Measurements from ENCODE around the gene KIAA1191. TPM values are rescaled to one million over a fixed set of nuclear protein-coding genes. Genes with fewer than 3 reads are reported as not detected.

The KIAA1191 gene
- total RNA-seq, 1 experiment from 2014 or later = 92.7 TPM

GRCh38 chr5:176320577-176320976, 41.0 kb downstream of the KIAA1191 start:
- POLR2A ChIA-PET = no interaction called here

More at GRCh38 chr5:176320577-176320976, 41.0 kb downstream of the KIAA1191 start:
- ATAC-seq (no peak), DNase-seq (ENCODE audit: low spot score) (no peak)
- H3K4me3 Mint-ChIP-seq = no peak overlapping the region
- no peak for TF ChIP-seq NR2C2 (CRISPR knock-in tag; IDR thresholded peaks at IDR 0.05)
- no peak for TF ChIP-seq CREB1 (CRISPR knock-in tag; IDR thresholded peaks at IDR 0.05)
- no peak for TF ChIP-seq GRHL2 (CRISPR knock-in tag; IDR thresholded peaks at IDR 0.05; ENCODE audit: insufficient replicate concordance, severe bottlenecking)
- no peak for TF ChIP-seq RORB (CRISPR knock-in tag; IDR thresholded peaks at IDR 0.05)
- no peak for TF ChIP-seq FOXK1 (CRISPR knock-in tag; IDR thresholded peaks at IDR 0.05)
- no peak for TF ChIP-seq E2F1 (CRISPR knock-in tag; IDR thresholded peaks at IDR 0.05)
- TF ChIP-seq NR1H2 (CRISPR knock-in tag; IDR thresholded peaks at IDR 0.05) = no peak
- TF ChIP-seq ARID4B (CRISPR knock-in tag; IDR thresholded peaks at IDR 0.05; ENCODE audit: borderline replicate concordance) = no peak
- TF ChIP-seq E2F5 (CRISPR knock-in tag; IDR thresholded peaks at IDR 0.05) = no peak
- no peak for TF ChIP-seq ELF4 (CRISPR knock-in tag; IDR thresholded peaks at IDR 0.05; ENCODE audit: low read depth)
- no peak for TF ChIP-seq PREB (CRISPR knock-in tag; IDR thresholded peaks at IDR 0.05; ENCODE audit: borderline replicate concordance)
- TF ChIP-seq SOX15 (CRISPR knock-in tag; IDR thresholded peaks at IDR 0.05) = no peak
- TF ChIP-seq OVOL2 (CRISPR knock-in tag; IDR thresholded peaks at IDR 0.05; ENCODE audit: borderline replicate concordance) = no peak
- no peak for TF ChIP-seq NR3C1 (CRISPR knock-in tag; conservative IDR thresholded peaks at IDR 0.05; ENCODE audit: low read depth)
- TF ChIP-seq ZNF512 (CRISPR knock-in tag; IDR thresholded peaks at IDR 0.05; ENCODE audit: borderline replicate concordance) = no peak
- TF ChIP-seq JUN (CRISPR knock-in tag; IDR thresholded peaks at IDR 0.05) = no peak
- no peak for TF ChIP-seq KAT7 (CRISPR knock-in tag; IDR thresholded peaks at IDR 0.05; ENCODE audit: borderline replicate concordance)
- no peak for TF ChIP-seq PRDM15 (CRISPR knock-in tag; IDR thresholded peaks at IDR 0.05)
- no peak for TF ChIP-seq ZNF263 (CRISPR knock-in tag; IDR thresholded peaks at IDR 0.05; ENCODE audit: low read depth)
- TF ChIP-seq ZNF396 (CRISPR knock-in tag; IDR thresholded peaks at IDR 0.05; ENCODE audit: borderline replicate concordance) = no peak
- H3K27me3 Mint-ChIP-seq (ENCODE audit: low read depth) = no peaks in the 10 kb centered on the region
- CTCF ChIA-PET = interaction anchor here (0.6 to 1.4 kb wide), 2 partner anchors 591 to 598 kb away, joined by 3 read pairs; no protein-coding TSS in a partner anchor
- no peak overlapping the region for H3K27ac Mint-ChIP-seq
- no peaks in the 10 kb centered on the region for H3K4me1 Mint-ChIP-seq
- peaks cover 18% of the 10 kb centered on the region for H3K36me3 Mint-ChIP-seq
- H3K9me3 Mint-ChIP-seq = no peaks in the 10 kb centered on the region

Measured in WTC11 (cell line).